T-cell (primary cell): ENCODE results near the gene GGTA1. TPM values are rescaled to one million over a fixed set of nuclear protein-coding genes. Genes with fewer than 3 reads are reported as not detected.

Experiments
- ATAC-seq, 4 experiments: fragments of 200-7000 bp in 3 of 4; fragments of 150-1000 bp in 1 of 4; cut with Tn5 transposase; replicated peaks in 1 of 4; 1 replicate in 3 of 4; 2 replicates in 1 of 4; pipeline ENCODE4 v1.10.0; 2021; ENCODE audit warnings: moderate library complexity in 3 of 4, mild to moderate bottlenecking in 2 of 4, moderate number of reproducible peaks in 1 of 4
- CTCF ChIA-PET, 2 donors: fragments of 300-600 bp; sonication (Branson Sonifier 250); formaldehyde crosslinking; loops; one replicate each; lab custom pipeline; 2022; ENCODE audit warnings: antibody characterized with exemption in 2 of 2; lab: Charles Lee
- POLR2A ChIA-PET, 2 donors: fragments of 300-600 bp; sonication (Branson Sonifier 250); formaldehyde crosslinking; loops; one replicate each; lab custom pipeline; 2022; ENCODE audit warnings: antibody characterized with exemption in 2 of 2; lab: Charles Lee
- DNase-seq, 35 experiments: peaks; one replicate each; pipeline versions ENCODE4 v3.0.0 to v3.0.0-alpha.2; 2013 to 2023
- H3K27ac ChIP-seq: one replicate; pipeline ENCODE4 v1.5.1; 2013; ENCODE audit warnings: low read length
- H3K27me3 ChIP-seq, 2 experiments: replicated peaks in 1 of 2; 1 replicate in 1 of 2; 2 replicates in 1 of 2; pipeline versions ENCODE4 v1.6.1 to v1.7.0; 2013; ENCODE audit warnings: low read length in 1 of 2, mixed read lengths in 1 of 2; ENCODE audit not compliant: control insufficient read depth in 2 of 2, insufficient read depth in 2 of 2; ENCODE audit errors: extremely low read depth in 1 of 2
- H3K36me3 ChIP-seq, 2 donors: 1 replicate in 1 of 2; 2 replicates in 1 of 2; pipeline versions ENCODE4 v1.6.1 to v1.7.0; 2013; ENCODE audit warnings: low read length in 1 of 2; ENCODE audit not compliant: control insufficient read depth in 2 of 2, insufficient read depth in 1 of 2; ENCODE audit errors: extremely low read depth in 1 of 2
- H3K4me1 ChIP-seq, 2 experiments: 1 replicate in 1 of 2; 2 replicates in 1 of 2; pipeline versions ENCODE4 v1.6.1 to v1.7.0; 2013; ENCODE audit warnings: low read length in 2 of 2, mixed read lengths in 1 of 2; ENCODE audit not compliant: insufficient read depth in 2 of 2, control insufficient read depth in 1 of 2; ENCODE audit errors: extremely low read depth in 1 of 2
- H3K4me3 ChIP-seq, 2 donors: 1 replicate in 1 of 2; 2 replicates in 1 of 2; pipeline versions ENCODE4 v1.5.1 to v1.7.0; 2013; ENCODE audit warnings: mild to moderate bottlenecking in 2 of 2, low read length in 1 of 2, moderate library complexity in 1 of 2; ENCODE audit not compliant: control insufficient read depth in 1 of 2; ENCODE audit errors: extremely low read depth in 1 of 2
- H3K9me3 ChIP-seq: 2 replicates; pipeline ENCODE4 v1.7.0; 2013
- H3K27ac Mint-ChIP-seq, 2 donors: one replicate each; pipeline ENCODE4 v1.8.0; 2020 to 2021; ENCODE audit warnings: mild to moderate bottlenecking in 2 of 2, mixed read lengths in 2 of 2
- H3K27me3 Mint-ChIP-seq, 2 donors: one replicate each; pipeline ENCODE4 v1.8.0; 2021 to 2022; ENCODE audit warnings: mixed read lengths in 2 of 2
- H3K36me3 Mint-ChIP-seq: one replicate; pipeline ENCODE4 v1.8.0; 2021; ENCODE audit warnings: mixed read lengths
- H3K4me1 Mint-ChIP-seq, 3 donors: one replicate each; pipeline ENCODE4 v1.8.0; 2020 to 2022; ENCODE audit warnings: mixed read lengths in 3 of 3, mild to moderate bottlenecking in 1 of 3
- H3K4me3 Mint-ChIP-seq, 3 donors: one replicate each; pipeline ENCODE4 v1.8.0; 2020 to 2022; ENCODE audit warnings: mild to moderate bottlenecking in 3 of 3, mixed read lengths in 3 of 3, moderate library complexity in 3 of 3
- H3K9me3 Mint-ChIP-seq, 3 donors: one replicate each; pipeline ENCODE4 v1.8.0; 2020 to 2022; ENCODE audit warnings: mixed read lengths in 3 of 3
- WGBS: methylation state at CpG from one replicate; pipeline ENCODE4 v1.1.5; 2013; ENCODE audit warnings: missing lambda C conversion rate; ENCODE audit not compliant: insufficient coverage; 5-methylcytosine and 5-hydroxymethylcytosine counted together
- total RNA-seq, 35 experiments: library from RNA in 6 of 35; stranded (reverse) in 6 of 35; fragments of 120-200 nt in 1 of 35; gene quantifications; one replicate each; pipeline versions ENCODE4 v1.2.1 to v1.2.4 and lab custom pipeline; 2013 to 2026

Gene GGTA1
- total RNA-seq, 5 donors from 2014 or later (not counting 1 experiment from before 2014, with no cell fraction given): not detected

DNA sequence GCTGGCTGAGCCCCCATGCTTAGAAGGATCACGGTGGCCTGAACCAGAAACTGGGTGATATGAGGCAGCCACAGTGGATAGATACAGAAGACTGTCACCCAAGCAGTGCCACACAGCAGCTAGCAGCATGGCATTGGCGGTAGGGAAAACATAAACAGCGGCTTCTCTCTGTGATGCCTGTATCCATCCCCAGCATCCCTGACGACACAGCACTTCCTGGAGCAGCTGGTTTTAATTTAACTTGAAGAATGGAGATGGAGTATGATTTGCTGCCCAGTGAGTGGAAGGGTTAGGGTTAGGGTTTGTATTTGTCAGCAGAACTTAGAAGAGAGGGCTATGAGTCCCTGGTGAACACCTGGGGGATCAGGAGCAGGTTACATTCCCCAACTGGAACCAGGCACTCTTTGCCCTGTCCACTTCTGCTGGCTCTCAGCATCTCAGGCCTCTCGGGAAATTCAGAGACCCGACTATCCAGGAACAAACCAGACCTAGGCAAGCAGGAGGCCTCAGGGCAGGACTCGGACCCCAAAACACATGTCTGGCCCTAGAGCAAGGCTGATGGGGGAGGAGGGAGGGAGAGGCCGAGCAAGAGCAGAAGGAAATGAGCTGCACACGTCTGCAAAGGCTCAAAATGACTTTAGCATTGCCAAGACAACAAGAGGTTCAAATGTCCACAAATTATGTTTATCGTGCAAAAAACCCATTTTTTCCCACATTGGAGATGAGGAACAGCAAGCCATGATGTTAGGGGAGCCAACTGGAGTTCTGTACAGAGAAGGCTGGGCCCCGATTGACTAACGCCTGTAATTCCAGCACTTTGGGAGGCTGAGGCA is 6.5 kb upstream of the GGTA1 start:
- peaks cover 0 to 45% of the 10 kb centered on the region in 2 experiments for H3K27me3 ChIP-seq
- Mint-ChIP-seq H3K9me3 (no peaks in the 10 kb centered on the region), H3K4me3 (no peak overlapping the region), H3K4me1 (no peaks in the 10 kb centered on the region), H3K27me3 (peaks cover 15 to 35% of the 10 kb centered on the region in 2 donors), H3K36me3 (no peaks in the 10 kb centered on the region), H3K27ac (no peak overlapping the region)
- no peak for ATAC-seq
- H3K36me3 ChIP-seq: no peaks in the 10 kb centered on the region
- H3K4me1 ChIP-seq: no peaks in the 10 kb centered on the region
- H3K4me3 ChIP-seq: no peak overlapping the region
- ChIA-PET POLR2A (no interaction called here), CTCF (interaction anchor here in 1 of 2 donors (0.6 kb wide), 1 partner anchor 577 kb away, joined by 5 read pairs; no protein-coding TSS in a partner anchor)
- no peak overlapping the region for H3K27ac ChIP-seq
- no peaks in the 10 kb centered on the region for H3K9me3 ChIP-seq
- 69% methylated on average over 8 of the region's 12 CpGs for WGBS
- no peak for DNase-seq

DNA sequence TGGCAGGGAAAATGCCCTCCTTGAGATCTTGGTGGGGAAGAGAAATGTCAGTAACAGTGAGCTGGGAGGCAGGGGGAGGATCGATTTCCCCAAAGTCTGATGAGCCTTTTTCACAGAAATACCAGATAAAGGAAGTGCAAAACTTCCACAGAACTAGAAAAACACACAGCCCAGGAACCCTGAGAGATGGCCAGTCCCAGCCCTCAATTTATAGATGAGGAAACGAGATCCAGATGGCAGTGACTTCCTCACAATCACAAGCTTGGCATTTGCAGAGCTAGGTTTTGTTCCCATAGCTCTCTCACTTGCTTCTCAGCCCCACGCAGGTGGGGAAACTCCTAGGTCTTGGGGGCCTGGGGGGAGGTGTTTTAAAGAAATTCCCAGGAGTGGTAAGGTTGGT is 3.8 kb upstream of the GGTA1 start:
- Histone ChIP-seq H3K36me3 (no peaks in the 10 kb centered on the region), H3K27ac (no peak overlapping the region), H3K9me3 (no peaks in the 10 kb centered on the region), H3K4me3 (no peak overlapping the region), H3K27me3 (peaks cover 0 to 60% of the 10 kb centered on the region in 2 experiments), H3K4me1 (peaks cover 2 to 16% of the 10 kb centered on the region in 2 experiments)
- no peaks in the 10 kb centered on the region for H3K36me3 Mint-ChIP-seq
- peaks cover 31 to 51% of the 10 kb centered on the region in 2 donors for H3K27me3 Mint-ChIP-seq
- ATAC-seq (no peak), DNase-seq (no peak)
- POLR2A ChIA-PET: no interaction called here
- H3K4me3 Mint-ChIP-seq: no peak overlapping the region
- WGBS: 40% methylated on average over 1 of the region's 3 CpGs
- H3K27ac Mint-ChIP-seq: no peak overlapping the region
- peaks cover 13 to 16% (median 14%) of the 10 kb centered on the region in 3 donors for H3K4me1 Mint-ChIP-seq
- no peaks in the 10 kb centered on the region for H3K9me3 Mint-ChIP-seq
- CTCF ChIA-PET: no interaction called here

GRCh38 chr9:121500165-121500478 is 478 bp upstream of the GGTA1 start:
- ATAC-seq: no peak
- H3K27me3 ChIP-seq: peaks cover 0 to 74% of the 10 kb centered on the region in 2 experiments

GRCh38 chr9:121499177-121499426 is 542 bp downstream of the GGTA1 start:
- ATAC-seq (peak in 1 of 4 experiments; percentile 29), DNase-seq (no peak)
- no peak overlapping the region for H3K27ac ChIP-seq
- peaks cover 4 to 10% (median 8%) of the 10 kb centered on the region in 3 donors for H3K9me3 Mint-ChIP-seq
- H3K27me3 ChIP-seq: peaks cover 0 to 70% of the 10 kb centered on the region in 2 experiments
- no peaks in the 10 kb centered on the region for H3K9me3 ChIP-seq
- ChIA-PET CTCF (no interaction called here), POLR2A (no interaction called here)
- H3K4me1 Mint-ChIP-seq: peaks cover 21 to 23% (median 21%) of the 10 kb centered on the region in 3 donors
- peak overlapping the region; percentile 64 to 79 (median 70) for H3K4me3 Mint-ChIP-seq
- peaks cover 4% of the 10 kb centered on the region for H3K36me3 Mint-ChIP-seq
- H3K27ac Mint-ChIP-seq: no peak overlapping the region
- peaks cover 4 to 21% of the 10 kb centered on the region in 2 experiments for H3K4me1 ChIP-seq
- no peaks in the 10 kb centered on the region for H3K36me3 ChIP-seq
- peaks cover 54 to 67% of the 10 kb centered on the region in 2 donors for H3K27me3 Mint-ChIP-seq
- H3K4me3 ChIP-seq: peak overlapping the region in 1 of 2 donors; percentile 58
- 0% methylated on average over 3 of the region's 8 CpGs for WGBS

More at GRCh38 chr9:121500165-121500478, 478 bp upstream of the GGTA1 start:
- DNase-seq: no peak
- Mint-ChIP-seq H3K27ac (no peak overlapping the region), H3K4me3 (peak overlapping the region; percentile 31 to 68 (median 55)), H3K9me3 (peaks cover 4 to 10% (median 8%) of the 10 kb centered on the region in 3 donors), H3K27me3 (peaks cover 54 to 64% of the 10 kb centered on the region in 2 donors), H3K4me1 (peaks cover 21 to 23% (median 21%) of the 10 kb centered on the region in 3 donors), H3K36me3 (peaks cover 4% of the 10 kb centered on the region)
- H3K4me3 ChIP-seq: no peak overlapping the region
- no peaks in the 10 kb centered on the region for H3K36me3 ChIP-seq
- ChIA-PET POLR2A (no interaction called here), CTCF (no interaction called here)
- 32% methylated on average over 15 of the region's 15 CpGs for WGBS
- no peak overlapping the region for H3K27ac ChIP-seq
- H3K4me1 ChIP-seq: peaks cover 4 to 21% of the 10 kb centered on the region in 2 experiments
- no peaks in the 10 kb centered on the region for H3K9me3 ChIP-seq

DNA sequence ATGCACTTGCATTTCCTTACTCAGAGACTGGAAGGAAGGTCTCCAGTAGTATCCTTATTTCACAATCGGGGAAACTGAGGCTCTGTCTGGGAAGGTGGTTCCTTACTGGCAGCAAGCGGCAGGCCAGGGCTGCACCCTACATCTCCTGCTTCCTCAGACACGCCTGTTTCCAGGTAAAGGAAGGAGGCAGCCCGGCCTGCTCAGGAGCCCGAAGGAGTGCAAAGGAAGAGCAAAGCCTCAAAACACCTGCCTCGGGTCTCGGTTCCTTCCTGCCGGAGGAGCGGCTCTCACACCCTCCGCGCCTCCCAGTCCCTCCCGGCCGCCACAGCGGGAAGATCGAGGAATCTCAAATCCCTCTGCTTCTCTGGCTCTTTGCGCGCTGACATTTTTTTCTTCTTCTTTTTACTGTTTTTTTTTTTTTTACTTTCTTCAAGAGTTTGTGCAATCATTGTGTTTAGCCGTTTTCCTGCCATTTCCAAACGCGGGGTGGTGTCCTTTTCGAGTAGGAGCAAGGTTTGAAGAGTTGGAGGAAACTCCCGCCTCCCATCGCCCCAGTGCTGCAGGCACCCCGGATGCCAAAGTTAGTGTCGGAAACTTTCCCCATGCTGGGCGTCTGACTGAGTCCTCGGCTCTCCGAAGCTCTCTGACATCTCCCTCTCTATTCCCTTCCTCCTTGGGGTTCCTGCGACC is 1.0 kb downstream of the GGTA1 start:
- ATAC-seq (peak in 2 of 4 experiments; percentile 19 to 20), DNase-seq (no peak)
- ChIA-PET CTCF (no interaction called here), POLR2A (no interaction called here)
- Histone ChIP-seq H3K9me3 (no peaks in the 10 kb centered on the region), H3K27ac (no peak overlapping the region), H3K4me1 (peaks cover 4 to 21% of the 10 kb centered on the region in 2 experiments), H3K36me3 (no peaks in the 10 kb centered on the region), H3K27me3 (peaks cover 0 to 68% of the 10 kb centered on the region in 2 experiments), H3K4me3 (peak overlapping the region; percentile 14 to 69)
- no peak overlapping the region for H3K27ac Mint-ChIP-seq
- H3K36me3 Mint-ChIP-seq: peaks cover 4% of the 10 kb centered on the region
- 2% methylated on average over 18 of the region's 29 CpGs for WGBS
- peaks cover 21 to 25% (median 21%) of the 10 kb centered on the region in 3 donors for H3K4me1 Mint-ChIP-seq
- peak overlapping the region; percentile 64 to 79 (median 70) for H3K4me3 Mint-ChIP-seq
- H3K9me3 Mint-ChIP-seq: peaks cover 4 to 10% (median 8%) of the 10 kb centered on the region in 3 donors
- peaks cover 51 to 68% of the 10 kb centered on the region in 2 donors for H3K27me3 Mint-ChIP-seq

DNA sequence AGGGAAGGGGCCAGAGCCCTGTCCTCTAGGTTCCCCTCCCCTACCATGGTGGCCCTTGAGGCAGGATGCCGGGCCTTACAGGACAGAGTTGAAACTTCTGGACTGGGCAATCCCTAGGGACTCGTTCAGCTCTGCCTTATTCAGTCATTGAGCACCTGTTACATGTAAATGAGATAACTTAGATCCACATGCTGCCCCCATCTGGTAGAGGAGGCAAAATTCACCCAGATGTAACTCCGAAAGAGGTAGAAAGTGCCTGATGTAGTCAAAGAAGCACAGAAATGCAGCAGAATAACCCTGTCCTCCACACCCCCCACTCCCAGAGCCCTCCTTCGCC is 1.5 kb downstream of the GGTA1 start:
- Mint-ChIP-seq H3K4me1 (peaks cover 21 to 25% (median 21%) of the 10 kb centered on the region in 3 donors), H3K27ac (no peak overlapping the region), H3K4me3 (peak overlapping the region; percentile 64 to 79 (median 70)), H3K27me3 (peaks cover 46 to 63% of the 10 kb centered on the region in 2 donors), H3K9me3 (peaks cover 4 to 10% (median 8%) of the 10 kb centered on the region in 3 donors), H3K36me3 (peaks cover 4% of the 10 kb centered on the region)
- H3K27me3 ChIP-seq: peaks cover 0 to 63% of the 10 kb centered on the region in 2 experiments
- peak; percentile 42 to 55 (median 47) for ATAC-seq
- H3K9me3 ChIP-seq: no peaks in the 10 kb centered on the region
- H3K4me3 ChIP-seq: peak overlapping the region; percentile 14 to 69
- WGBS: no CpG with 5 or more reads among the region's 4 CpGs
- H3K27ac ChIP-seq: no peak overlapping the region
- DNase-seq: peak in 19 of 35 experiments; percentile 3 to 50 (median 14)
- H3K36me3 ChIP-seq: no peaks in the 10 kb centered on the region
- H3K4me1 ChIP-seq: peaks cover 4 to 21% of the 10 kb centered on the region in 2 experiments
- POLR2A ChIA-PET: no interaction called here
- CTCF ChIA-PET: no interaction called here
